Neural progenitor cell (in vitro differentiated cells): Measurements from ENCODE around the gene STK32B. TPM values are rescaled to one million over a fixed set of nuclear protein-coding genes. Genes with fewer than 3 reads are reported as not detected.

Source experiments
- DNase-seq: peaks from one replicate; pipeline ENCODE4 v3.0.0-alpha.2; 2016; ENCODE audit warnings: low spot score
- H2AFZ ChIP-seq: fragments of 200-600 bp; sonication (generic); replicated peaks from 2 replicates; pipeline ENCODE4 v1.6.1; 2016; ENCODE audit warnings: antibody characterized with exemption
- H3F3A ChIP-seq: fragments of 200-600 bp; sonication (generic); 2 replicates; pipeline ENCODE4 v1.6.1; 2016; ENCODE audit warnings: antibody characterized with exemption, low read depth
- H3K27ac ChIP-seq: fragments of 200-600 bp; sonication (generic); 2 replicates; pipeline ENCODE4 v1.5.1; 2016; ENCODE audit warnings: mild to moderate bottlenecking
- H3K27me3 ChIP-seq: fragments of 200-600 bp; sonication (generic); 2 replicates; pipeline ENCODE4 v1.6.1; 2016; ENCODE audit warnings: mild to moderate bottlenecking, moderate library complexity
- H3K36me3 ChIP-seq: fragments of 200-600 bp; sonication (generic); 2 replicates; pipeline ENCODE4 v1.5.1; 2016
- H3K4me1 ChIP-seq: fragments of 200-600 bp; sonication (generic); 2 replicates; pipeline ENCODE4 v1.6.1; 2016; ENCODE audit warnings: mixed run types
- H3K4me2 ChIP-seq: fragments of 200-600 bp; sonication (generic); 2 replicates; pipeline ENCODE4 v1.6.1; 2016
- H3K4me3 ChIP-seq: fragments of 200-600 bp; sonication (generic); 2 replicates; pipeline ENCODE4 v1.5.1; 2016
- H3K79me2 ChIP-seq: fragments of 200-600 bp; sonication (generic); 2 replicates; pipeline ENCODE4 v1.6.1; 2016; ENCODE audit warnings: low read depth
- H3K9ac ChIP-seq: fragments of 200-600 bp; sonication (generic); 2 replicates; pipeline ENCODE4 v1.6.1; 2016
- H3K9me3 ChIP-seq: fragments of 200-600 bp; sonication (generic); 2 replicates; pipeline ENCODE4 v1.5.1; 2016; ENCODE audit warnings: low read depth
- H4K20me1 ChIP-seq: fragments of 200-600 bp; sonication (generic); 2 replicates; pipeline ENCODE4 v1.6.1; 2016; ENCODE audit warnings: low read depth
- H3K27ac Mint-ChIP-seq: 3 replicates; pipeline ENCODE4 v1.8.0; 2021; ENCODE audit warnings: mixed read lengths
- H3K27me3 Mint-ChIP-seq: 2 replicates; pipeline ENCODE4 v1.8.0; 2022; ENCODE audit warnings: low read depth, mild to moderate bottlenecking, inconsistent platforms, moderate library complexity, mixed read lengths; ENCODE audit not compliant: insufficient read depth
- H3K36me3 Mint-ChIP-seq: 3 replicates; pipeline ENCODE4 v1.8.0; 2021; ENCODE audit warnings: mixed read lengths
- H3K4me1 Mint-ChIP-seq: 3 replicates; pipeline ENCODE4 v1.8.0; 2021; ENCODE audit warnings: mixed read lengths
- H3K4me3 Mint-ChIP-seq: 3 replicates; pipeline ENCODE4 v1.8.0; 2021; ENCODE audit warnings: mild to moderate bottlenecking, moderate library complexity, mixed read lengths
- H3K9me3 Mint-ChIP-seq: 3 replicates; pipeline ENCODE4 v1.8.0; 2020; ENCODE audit warnings: mixed read lengths
- EZH2 ChIP-seq: fragments of 200-600 bp; sonication (generic); IDR thresholded peaks from 2 replicates; pipeline ENCODE4 v1.6.1; 2017; ENCODE audit warnings: antibody characterized with exemption, mild to moderate bottlenecking, moderate library complexity
- EZH2phosphoT487 ChIP-seq: fragments of 200-600 bp; sonication (generic); IDR thresholded peaks from 2 replicates; pipeline ENCODE4 v1.6.1; 2017; ENCODE audit warnings: antibody characterized with exemption
- total RNA-seq: library from RNA; depleted of rRNA; stranded (reverse); fragments of >200 nt; gene quantifications from 2 replicates; pipeline ENCODE4 v1.2.3, GENCODE V29; 2015; ENCODE audit warnings: low replicate concordance
- TF ChIP-seq, protein P1 (sequence below): fragments of 200-600 bp; sonication (generic); IDR thresholded peaks from 2 replicates; pipeline ENCODE4 v1.5.1; 2017; ENCODE audit warnings: antibody characterized with exemption, mild to moderate bottlenecking

Gene STK32B
- total RNA-seq, 1 donor from 2014 or later, result 2.5 TPM

- TF ChIP-seq EZH2 (no peak), EZH2phosphoT487 (no peak)
- TF ChIP-seq, protein P1, sequence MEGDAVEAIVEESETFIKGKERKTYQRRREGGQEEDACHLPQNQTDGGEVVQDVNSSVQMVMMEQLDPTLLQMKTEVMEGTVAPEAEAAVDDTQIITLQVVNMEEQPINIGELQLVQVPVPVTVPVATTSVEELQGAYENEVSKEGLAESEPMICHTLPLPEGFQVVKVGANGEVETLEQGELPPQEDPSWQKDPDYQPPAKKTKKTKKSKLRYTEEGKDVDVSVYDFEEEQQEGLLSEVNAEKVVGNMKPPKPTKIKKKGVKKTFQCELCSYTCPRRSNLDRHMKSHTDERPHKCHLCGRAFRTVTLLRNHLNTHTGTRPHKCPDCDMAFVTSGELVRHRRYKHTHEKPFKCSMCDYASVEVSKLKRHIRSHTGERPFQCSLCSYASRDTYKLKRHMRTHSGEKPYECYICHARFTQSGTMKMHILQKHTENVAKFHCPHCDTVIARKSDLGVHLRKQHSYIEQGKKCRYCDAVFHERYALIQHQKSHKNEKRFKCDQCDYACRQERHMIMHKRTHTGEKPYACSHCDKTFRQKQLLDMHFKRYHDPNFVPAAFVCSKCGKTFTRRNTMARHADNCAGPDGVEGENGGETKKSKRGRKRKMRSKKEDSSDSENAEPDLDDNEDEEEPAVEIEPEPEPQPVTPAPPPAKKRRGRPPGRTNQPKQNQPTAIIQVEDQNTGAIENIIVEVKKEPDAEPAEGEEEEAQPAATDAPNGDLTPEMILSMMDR, result no peak
- Histone ChIP-seq H3K9me3 (no peaks in the 10 kb centered on the region), H2AFZ (no peak overlapping the region), H3K9ac (no peak overlapping the region), H3K4me2 (no peak overlapping the region), H3K79me2 (no peaks in the 10 kb centered on the region), H3K27me3 (no peaks in the 10 kb centered on the region), H3K27ac (no peak overlapping the region), H3K36me3 (no peaks in the 10 kb centered on the region), H3F3A (no peaks in the 10 kb centered on the region), H4K20me1 (no peaks in the 10 kb centered on the region), H3K4me3 (no peak overlapping the region), H3K4me1 (no peaks in the 10 kb centered on the region)
- H3K36me3 Mint-ChIP-seq, result no peaks in the 10 kb centered on the region
- no peak for DNase-seq
- peaks cover 5% of the 10 kb centered on the region for H3K4me1 Mint-ChIP-seq
- H3K27me3 Mint-ChIP-seq, result peaks cover 4% of the 10 kb centered on the region
- no peak overlapping the region for H3K4me3 Mint-ChIP-seq
- H3K27ac Mint-ChIP-seq, result no peak overlapping the region
- no peaks in the 10 kb centered on the region for H3K9me3 Mint-ChIP-seq
These were observed 400.0 kb downstream of the STK32B start for GRCh38 chr4:5451243-5451642.

GRCh38 chr4:5452156-5452555, 400.9 kb downstream of the STK32B start:
- no peaks in the 10 kb centered on the region for H3K9me3 Mint-ChIP-seq
- Histone ChIP-seq H3K27ac (no peak overlapping the region), H3F3A (no peaks in the 10 kb centered on the region), H3K9ac (no peak overlapping the region), H3K79me2 (no peaks in the 10 kb centered on the region), H4K20me1 (no peaks in the 10 kb centered on the region), H3K4me1 (no peaks in the 10 kb centered on the region), H3K4me3 (no peak overlapping the region), H3K36me3 (no peaks in the 10 kb centered on the region), H3K27me3 (no peaks in the 10 kb centered on the region), H2AFZ (no peak overlapping the region), H3K4me2 (no peak overlapping the region), H3K9me3 (no peaks in the 10 kb centered on the region)
- H3K27ac Mint-ChIP-seq, result no peak overlapping the region
- DNase-seq, result no peak
- H3K27me3 Mint-ChIP-seq, result peaks cover 5% of the 10 kb centered on the region
- no peaks in the 10 kb centered on the region for H3K36me3 Mint-ChIP-seq
- H3K4me3 Mint-ChIP-seq, result no peak overlapping the region
- TF ChIP-seq, protein P1, result no peak
- no peak for TF ChIP-seq EZH2
- TF ChIP-seq EZH2phosphoT487, result no peak
- H3K4me1 Mint-ChIP-seq, result peaks cover 2% of the 10 kb centered on the region

DNA sequence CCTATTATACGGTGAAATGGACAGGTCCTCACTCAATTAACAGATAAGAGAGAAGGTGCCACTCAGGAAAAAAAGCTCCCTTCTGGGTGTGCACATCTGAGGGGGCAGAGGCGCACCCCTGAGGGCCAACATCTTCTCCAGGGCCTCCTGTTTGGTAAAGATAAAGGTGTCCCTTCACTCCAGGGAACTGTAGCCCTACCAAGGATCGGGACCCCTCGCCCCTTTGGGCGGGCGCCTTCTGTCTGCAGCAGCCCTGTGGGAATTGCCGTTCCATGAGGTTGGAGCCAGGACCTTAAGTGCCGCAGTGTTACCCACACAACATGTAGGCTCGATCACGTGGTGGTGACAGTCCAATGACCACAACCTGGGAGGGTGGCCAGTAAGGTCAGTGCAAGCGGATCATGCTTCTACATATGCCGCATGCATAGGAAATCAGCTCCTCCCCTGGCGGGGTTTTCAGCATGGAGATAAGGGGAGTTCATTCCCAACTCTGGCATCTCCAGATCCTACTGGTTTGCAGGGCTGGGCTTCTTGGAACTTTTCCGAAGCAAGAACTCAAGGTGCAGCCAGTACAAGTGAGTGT, 403.8 kb downstream of the STK32B start:
- H3K27me3 ChIP-seq, result no peaks in the 10 kb centered on the region
- Mint-ChIP-seq H3K9me3 (no peaks in the 10 kb centered on the region), H3K4me1 (peaks cover 2% of the 10 kb centered on the region), H3K4me3 (no peak overlapping the region), H3K36me3 (no peaks in the 10 kb centered on the region), H3K27me3 (peaks cover 5% of the 10 kb centered on the region), H3K27ac (no peak overlapping the region)
- no peaks in the 10 kb centered on the region for H3K36me3 ChIP-seq
- TF ChIP-seq EZH2phosphoT487 (no peak), EZH2 (no peak)
- TF ChIP-seq, protein P1, result no peak
- H3K9me3 ChIP-seq, result no peaks in the 10 kb centered on the region
- no peak overlapping the region for H3K9ac ChIP-seq
- no peak overlapping the region for H2AFZ ChIP-seq
- DNase-seq, result no peak
- H3K79me2 ChIP-seq, result no peaks in the 10 kb centered on the region
- H3K4me2 ChIP-seq, result no peak overlapping the region
- no peaks in the 10 kb centered on the region for H3K4me1 ChIP-seq
- no peak overlapping the region for H3K4me3 ChIP-seq
- H4K20me1 ChIP-seq, result no peaks in the 10 kb centered on the region
- no peaks in the 10 kb centered on the region for H3F3A ChIP-seq
- H3K27ac ChIP-seq, result no peak overlapping the region
